SK-N-SH (cell line): ENCODE data around the gene KRTAP29-1.

Source experiments
- CTCF ChIP-seq: fragments of 200-600 bp; sonication (generic); IDR thresholded peaks from 2 replicates; pipeline ENCODE4 v1.6.1; 2017; ENCODE audit warnings: antibody characterized with exemption, mild to moderate bottlenecking, moderate library complexity
- EP300 ChIP-seq, 2 experiments: IDR thresholded peaks; 2 replicates each; pipeline versions ENCODE4 v1.4.0 to v1.6.1; 2012; ENCODE audit warnings: borderline replicate concordance in 1 of 2, low read depth in 1 of 2, low read length in 1 of 2
- NFIC ChIP-seq: IDR thresholded peaks from 2 replicates; pipeline ENCODE4 v1.4.0; 2012; ENCODE audit warnings: borderline replicate concordance
- NRF1 ChIP-seq: IDR thresholded peaks from 2 replicates; pipeline ENCODE4 v1.6.1; 2012; ENCODE audit warnings: low read depth, mild to moderate bottlenecking, low read length
- PBX3 ChIP-seq: IDR thresholded peaks from 2 replicates; pipeline ENCODE4; 2012
- REST ChIP-seq: IDR thresholded peaks from 2 replicates; pipeline ENCODE4 v1.6.1; 2012; ENCODE audit warnings: mild to moderate bottlenecking, low read depth, low read length, moderate library complexity
- ZBTB33 ChIP-seq: IDR thresholded peaks from 2 replicates; pipeline ENCODE4 v1.4.0; 2012; ENCODE audit warnings: low read depth, borderline replicate concordance

- TF ChIP-seq NFIC (no peak), EP300 (IDR thresholded peaks at IDR 0.05; ENCODE audit: borderline replicate concordance in 1 of 2, low read depth in 1 of 2, low read length in 1 of 2) (no peak), CTCF (no peak), PBX3 (no peak), REST (no peak), NRF1 (no peak), ZBTB33 (no peak)
These were observed 38.5 kb upstream of the KRTAP29-1 start for GRCh38 chr17:41340934-41341861.
